HepG2 (cell line): ENCODE data around the gene MSANTD1. TPM values are rescaled to one million over a fixed set of nuclear protein-coding genes. Genes with fewer than 3 reads are reported as not detected.

ENCODE experiments used
- ATAC-seq: fragments of 200-7000 bp; cut with Tn5 transposase; 3 replicates; pipeline ENCODE4 v1.9.1; 2020; ENCODE audit warnings: mild to moderate bottlenecking, moderate library complexity
- BruUV-seq: library from RNA; stranded (reverse); fragments of 400-500 nt; replicated peaks from 2 replicates; lab custom pipeline; 2021; lab: Mats Ljungman, UMichigan
- CTCF ChIA-PET: fragments of 300-600 bp; formaldehyde crosslinking; extraction: SDS; loops from one replicate; lab custom pipeline; 2021; ENCODE audit warnings: low total read pairs, inconsistent platforms, low intra/inter-chr PET ratio; lab: Yijun Ruan, JAX
- POLR2A ChIA-PET: fragments of 350-600 bp; sonication (Branson Sonifier 250); formaldehyde crosslinking; loops from one replicate; lab custom pipeline; 2020; ENCODE audit warnings: antibody characterized with exemption, inconsistent platforms; lab: Yijun Ruan, JAX
- DNase-seq: peaks from one replicate; pipeline ENCODE4 v3.0.0-alpha.2; 2015; ENCODE audit warnings: low spot score
- FAIRE-seq: peaks from 3 replicates; lab custom pipeline; 2011; peaks lifted over from hg19 to GRCh38; lab: Jason Lieb, UNC
- H2AFZ ChIP-seq: one replicate; pipeline ENCODE4 v1.6.1; 2011; ENCODE audit warnings: low read length, inconsistent platforms
- H3K27ac ChIP-seq: fragments of 300-600 bp; 3 replicates; pipeline ENCODE4 v1.8.0; 2011; ENCODE audit warnings: mixed run types, mild to moderate bottlenecking, mixed read lengths, low read length, inconsistent platforms; ENCODE audit not compliant: insufficient read depth; ENCODE audit errors: extremely low read length
- H3K27me3 ChIP-seq, 2 experiments: fragments of 200-600 bp in 1 of 2; 2 replicates in 1 of 2; 3 replicates in 1 of 2; pipeline versions ENCODE4 v1.6.0 to v1.8.0; 2011; ENCODE audit warnings: low read length in 2 of 2, mild to moderate bottlenecking in 2 of 2, moderate library complexity in 2 of 2, inconsistent platforms in 1 of 2; ENCODE audit not compliant: insufficient read depth in 2 of 2, control insufficient read depth in 1 of 2
- H3K36me3 ChIP-seq, 2 experiments: fragments of 200-600 bp in 1 of 2; replicated peaks in 1 of 2; 2 replicates in 1 of 2; 3 replicates in 1 of 2; pipeline versions ENCODE4 v1.5.1 to v1.8.0; 2011; ENCODE audit warnings: low read length in 2 of 2, inconsistent platforms in 1 of 2; ENCODE audit not compliant: insufficient read depth in 2 of 2, control insufficient read depth in 1 of 2
- H3K4me1 ChIP-seq: 2 replicates; pipeline ENCODE4 v1.5.1; 2012; ENCODE audit warnings: low read length, inconsistent platforms; ENCODE audit not compliant: insufficient read depth
- H3K4me2 ChIP-seq: 2 replicates; pipeline ENCODE4 v1.6.0; 2011; ENCODE audit warnings: low read depth, low read length, inconsistent platforms
- H3K4me3 ChIP-seq, 3 experiments: fragments of 200-600 bp in 1 of 3; sonication (generic), shearing (Covaris generic) in 1 of 3; replicated peaks in 1 of 3; 2 replicates each; pipeline ENCODE4 v1.5.1; 2011 to 2016; ENCODE audit warnings: low read length in 3 of 3, inconsistent platforms in 2 of 3, low read depth in 2 of 3, mild to moderate bottlenecking in 2 of 3, control low read depth in 1 of 3, mixed read lengths in 1 of 3; ENCODE audit not compliant: insufficient read depth in 1 of 3
- H3K79me2 ChIP-seq: one replicate; pipeline ENCODE4 v1.6.1; 2011; ENCODE audit warnings: low read length, inconsistent platforms; ENCODE audit not compliant: insufficient read depth
- H3K9ac ChIP-seq: 2 replicates; pipeline ENCODE4 v1.6.0; 2011; ENCODE audit warnings: mild to moderate bottlenecking, low read depth, low read length, inconsistent platforms; ENCODE audit not compliant: insufficient read depth
- H3K9me3 ChIP-seq: 2 replicates; pipeline ENCODE4 v1.5.1; 2012; ENCODE audit warnings: mild to moderate bottlenecking, low read length
- H4K20me1 ChIP-seq: 2 replicates; pipeline ENCODE4 v1.6.0; 2011; ENCODE audit warnings: inconsistent platforms, mild to moderate bottlenecking, low read length, moderate library complexity; ENCODE audit not compliant: insufficient read depth
- GLMP ChIP-seq: sonication (generic); formaldehyde crosslinking; IDR thresholded peaks from 2 replicates; pipeline ENCODE4 v1.9.0; 2021; ENCODE audit warnings: missing genetic modification reagents, mild to moderate bottlenecking, borderline replicate concordance
- KAT8 ChIP-seq: IDR thresholded peaks from 2 replicates; pipeline ENCODE4 v1.6.1; 2016; ENCODE audit warnings: missing genetic modification reagents, missing compliant biosample characterization
- KMT2B ChIP-seq: IDR thresholded peaks from 2 replicates; pipeline ENCODE4 v1.6.1; 2016; ENCODE audit warnings: missing genetic modification reagents, missing compliant biosample characterization
- MAZ ChIP-seq, 2 experiments: sonication (generic) in 1 of 2; formaldehyde crosslinking in 1 of 2; IDR thresholded peaks; 2 replicates each; pipeline versions ENCODE4 v1.5.0 to v1.6.1; 2012 to 2020; ENCODE audit warnings: low read depth in 2 of 2, mild to moderate bottlenecking in 2 of 2, borderline replicate concordance in 1 of 2, improper control_type of control experiment in 1 of 2, low read length in 1 of 2, missing genetic modification reagents in 1 of 2, moderate library complexity in 1 of 2
- MED8 ChIP-seq: sonication (generic); formaldehyde crosslinking; IDR thresholded peaks from 2 replicates; pipeline ENCODE4 v1.8.1; 2023; ENCODE audit warnings: mild to moderate bottlenecking, missing genetic modification reagents; ENCODE audit not compliant: insufficient replicate concordance
- PATZ1 ChIP-seq: sonication (generic); formaldehyde crosslinking; IDR thresholded peaks from 2 replicates; pipeline ENCODE4 v1.4.0; 2020; ENCODE audit warnings: missing genetic modification reagents
- POGZ ChIP-seq: sonication (generic); formaldehyde crosslinking; IDR thresholded peaks from 2 replicates; pipeline ENCODE4 v1.4.0; 2020; ENCODE audit warnings: mild to moderate bottlenecking, missing genetic modification reagents
- RCOR2 ChIP-seq: IDR thresholded peaks from 2 replicates; pipeline ENCODE4 v1.6.1; 2016; ENCODE audit warnings: missing biosample characterization, missing genetic modification reagents
- YY1 ChIP-seq: IDR thresholded peaks from 2 replicates; pipeline ENCODE4 v1.6.1; 2011; ENCODE audit warnings: low read length, low read depth, moderate library complexity, mild to moderate bottlenecking; ENCODE audit not compliant: insufficient read depth, insufficient replicate concordance
- ZBTB3 ChIP-seq: sonication (generic); formaldehyde crosslinking; IDR thresholded peaks from 2 replicates; pipeline ENCODE4 v1.4.0; 2020; ENCODE audit warnings: low read depth, mild to moderate bottlenecking, moderate library complexity, missing genetic modification reagents, borderline replicate concordance
- ZNF800 ChIP-seq: sonication (generic); formaldehyde crosslinking; IDR thresholded peaks from 2 replicates; pipeline ENCODE4 v1.4.0; 2020; ENCODE audit warnings: missing genetic modification reagents
- WGBS: methylation state at CpG from one replicate; pipeline ENCODE4 v1.1.6; 2017; ENCODE audit warnings: low lambda C conversion rate; 5-methylcytosine and 5-hydroxymethylcytosine counted together
- in situ Hi-C: cut with HindIII; loops from 2 replicates; pipeline ENCODE4 v1.10.0; 2017; ENCODE audit warnings: low pct_unique_long_range_greater_than_20kb; ENCODE audit not compliant: extremely low pct_ligation_motif_present
- intact Hi-C: fragments of 100-400 bp; cut with micrococcal nuclease; formaldehyde crosslinking; loops from one replicate; pipeline ENCODE4 v1.10.0; 2022; ENCODE audit not compliant: unreplicated experiment
- polyA plus RNA-seq, 8 experiments: library from polyadenylated mRNA; depleted of rRNA in 3 of 8; stranded (reverse) in 7 of 8; unstranded in 1 of 8; fragments of >200 nt; fragmentation: Illumina TruSeq in 4 of 8; extraction: Trizol in 4 of 8; gene quantifications; 2 replicates each; pipeline versions ENCODE4 v1.2.1 to v1.2.3, GENCODE V29; 2011 to 2016; ENCODE audit warnings: low read depth in 4 of 8, missing spikeins in 1 of 8, mixed read lengths in 1 of 8; ENCODE audit not compliant: insufficient read depth in 1 of 8
- total RNA-seq, 5 experiments: library from RNA; depleted of rRNA; stranded (reverse); fragments of >200 nt; fragmentation: Illumina TruSeq; extraction: Trizol; gene quantifications; 2 replicates each; pipeline ENCODE4 v1.2.3, GENCODE V29; 2016; ENCODE audit warnings: low read depth in 1 of 5

MSANTD1 gene
- total and polyA plus RNA-seq, 2 of the 13 experiments (the other 11 are each of a cell fraction or from before 2014, with no cell fraction given), result 0.22 to 0.40 TPM

- Histone ChIP-seq H2AFZ (no peak overlapping the region), H3K4me3 (no peak overlapping the region), H3K4me2 (no peak overlapping the region), H3K79me2 (no peaks in the 10 kb centered on the region), H3K4me1 (peaks cover 9% of the 10 kb centered on the region; the same call in 1 of the 2 replicates), H4K20me1 (no peaks in the 10 kb centered on the region), H3K27ac (no peak overlapping the region), H3K9me3 (no peaks in the 10 kb centered on the region), H3K36me3 (peaks cover 26 to 89% of the 10 kb centered on the region in 2 experiments), H3K27me3 (no peaks in the 10 kb centered on the region), H3K9ac (no peak overlapping the region)
- FAIRE-seq, result no peak
- POLR2A ChIA-PET, result no interaction called here
- intact Hi-C loops (no loop called here), in situ Hi-C loops (no loop called here)
- no peak for ATAC-seq
- CTCF ChIA-PET, result no interaction called here
- TF ChIP-seq ZBTB3 (CRISPR knock-in tag) (no peak), MED8 (CRISPR knock-in tag) (no peak)
- BruUV-seq, result no TSS peak
- WGBS, result 91% methylated on average over 18 of the region's 22 CpGs
- DNase-seq, result no peak
Observed at GRCh38 chr4:3225071-3225850, 23.7 kb upstream of the MSANTD1 start.

GRCh38 chr4:3225936-3226335 lies 23.0 kb upstream of the MSANTD1 start:
- Histone ChIP-seq H3K4me3 (no peak overlapping the region), H2AFZ (no peak overlapping the region), H3K9me3 (no peaks in the 10 kb centered on the region), H3K9ac (no peak overlapping the region), H4K20me1 (no peaks in the 10 kb centered on the region), H3K79me2 (no peaks in the 10 kb centered on the region), H3K27me3 (no peaks in the 10 kb centered on the region), H3K27ac (no peak overlapping the region), H3K4me1 (peaks cover 9% of the 10 kb centered on the region; the same call in 1 of the 2 replicates), H3K36me3 (peaks cover 28 to 89% of the 10 kb centered on the region in 2 experiments), H3K4me2 (no peak overlapping the region)
- in situ Hi-C loops, result no loop called here
- 97% methylated on average over 7 of the region's 9 CpGs for WGBS
- no peak for FAIRE-seq
- no peak for DNase-seq
- no TSS peak for BruUV-seq
- ChIA-PET POLR2A (no interaction called here), CTCF (no interaction called here)
- intact Hi-C loops, result no loop called here
- ATAC-seq, result no peak
- no peak for TF ChIP-seq MAZ (IDR thresholded peaks at IDR 0.05; ENCODE audit: borderline replicate concordance, low read depth, low read length)
- TF ChIP-seq MAZ (CRISPR knock-in tag; IDR thresholded peaks at IDR 0.05; ENCODE audit: low read depth), result no peak
- no peak for TF ChIP-seq GLMP (CRISPR knock-in tag)
- no peak for TF ChIP-seq ZNF800
- TF ChIP-seq PATZ1 (CRISPR knock-in tag), result no peak
- TF ChIP-seq KMT2B (CRISPR knock-in tag), result no peak
- no peak for TF ChIP-seq KAT8 (CRISPR knock-in tag)
- no peak for TF ChIP-seq RCOR2
- no peak for TF ChIP-seq YY1
- TF ChIP-seq POGZ (CRISPR knock-in tag), result no peak
